Spleen (tissue), 7 donors: ENCODE data around the gene VIPAS39.

Source experiments
- CTCF ChIP-seq, 11 experiments: fragments of 200-600 bp in 7 of 11; fragments of 450-650 bp in 4 of 11; sonication (generic) in 4 of 11; IDR thresholded peaks in 8 of 11; conservative IDR thresholded peaks in 3 of 11; 1 replicate in 7 of 11; 2 replicates in 4 of 11; pipeline versions ENCODE4 v1.4.0 to v1.8.0; 2016 to 2021; ENCODE audit warnings: antibody characterized with exemption in 11 of 11, inconsistent platforms in 4 of 11, mild to moderate bottlenecking in 1 of 11
- POLR2A ChIP-seq, 3 donors: fragments of 450-650 bp; IDR thresholded peaks; one replicate each; pipeline ENCODE4 v1.5.1; 2017; ENCODE audit warnings: antibody characterized with exemption in 3 of 3, mild to moderate bottlenecking in 1 of 3
- donor health status: DM: no; HTN: no; CAD: no; lungs with moderate emphysema.
- donor health status: DM: no; HTN: no; CAD: no.
- donor health status: DM: no; HTN: no; CAD: no.

DNA sequence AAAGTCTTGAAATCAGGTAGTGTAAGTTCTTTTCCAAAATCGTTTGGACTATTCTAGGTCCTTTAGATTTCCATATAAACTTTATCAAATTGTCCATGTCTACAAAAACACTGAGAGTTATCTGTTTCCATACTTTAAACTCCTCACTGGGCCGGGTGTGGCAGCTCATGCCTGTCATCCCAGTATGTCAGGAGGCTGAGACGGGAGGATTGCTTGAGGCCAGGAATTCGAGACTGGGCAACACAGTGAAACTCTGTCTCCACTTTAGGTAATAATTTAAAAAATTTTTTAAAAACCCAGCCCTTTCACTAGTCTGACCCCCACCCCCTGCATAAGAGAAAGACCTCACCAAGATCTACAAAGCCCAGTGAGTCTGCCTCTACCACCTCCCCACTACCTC is 47.6 kb upstream of the VIPAS39 start:
- no peak for TF ChIP-seq CTCF (IDR thresholded peaks at IDR 0.05 in 8 of 11, conservative IDR thresholded peaks at IDR 0.05 in 3 of 11)
- TF ChIP-seq POLR2A (IDR thresholded peaks at IDR 0.05) = no peak
